ENCODE results near the gene MXD4.
A peak's percentile ranks its signal among the peaks of the same experiment; 100 is the strongest.
"Not testable (repeated sequence)": the region's sequence is repeated elsewhere in the genome, so short reads cannot be mapped to it uniquely, and the experiment has no call there.

MXD4 gene

DNA sequence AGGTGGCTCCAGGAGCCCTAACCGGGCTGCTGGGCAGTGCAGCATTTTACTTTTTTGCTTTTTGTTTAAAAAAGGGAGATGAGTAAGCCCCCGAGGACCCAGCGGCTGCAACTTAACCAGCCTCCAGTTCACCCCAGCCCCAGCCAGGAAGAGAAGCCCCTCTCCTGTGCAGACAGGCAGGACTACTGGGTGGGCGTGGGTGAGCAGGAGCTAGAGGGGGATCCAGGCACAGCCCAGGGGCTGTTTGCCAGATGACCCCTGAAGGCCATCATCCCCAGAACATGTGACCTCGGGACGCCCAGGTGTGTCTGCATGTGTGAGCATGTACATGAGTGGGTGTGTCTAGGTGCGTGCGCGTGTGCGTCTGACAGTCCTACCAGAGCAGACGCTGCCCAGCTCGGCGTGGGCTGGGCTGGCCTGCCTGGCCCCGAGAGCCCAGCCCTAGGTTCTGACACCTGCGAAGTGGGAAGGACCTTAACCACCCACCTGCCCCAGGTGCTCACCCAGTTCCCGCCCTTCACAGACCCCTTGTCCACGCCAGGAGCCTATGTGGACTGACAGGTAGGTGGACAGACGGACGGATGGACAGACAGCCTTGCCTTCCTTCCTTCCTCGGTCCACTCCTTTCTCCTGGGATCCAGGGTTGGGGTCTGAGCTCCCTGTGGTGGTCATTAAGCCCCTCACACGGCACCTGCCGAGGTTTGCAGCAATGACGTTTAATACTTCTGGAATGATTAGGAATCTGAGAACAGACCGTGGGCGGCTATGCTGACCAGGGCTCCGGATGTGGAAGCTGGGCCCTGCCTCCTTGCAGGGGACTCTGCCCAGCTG, 12.2 kb downstream of the MXD4 start:
- no peak for DNase-seq

DNA sequence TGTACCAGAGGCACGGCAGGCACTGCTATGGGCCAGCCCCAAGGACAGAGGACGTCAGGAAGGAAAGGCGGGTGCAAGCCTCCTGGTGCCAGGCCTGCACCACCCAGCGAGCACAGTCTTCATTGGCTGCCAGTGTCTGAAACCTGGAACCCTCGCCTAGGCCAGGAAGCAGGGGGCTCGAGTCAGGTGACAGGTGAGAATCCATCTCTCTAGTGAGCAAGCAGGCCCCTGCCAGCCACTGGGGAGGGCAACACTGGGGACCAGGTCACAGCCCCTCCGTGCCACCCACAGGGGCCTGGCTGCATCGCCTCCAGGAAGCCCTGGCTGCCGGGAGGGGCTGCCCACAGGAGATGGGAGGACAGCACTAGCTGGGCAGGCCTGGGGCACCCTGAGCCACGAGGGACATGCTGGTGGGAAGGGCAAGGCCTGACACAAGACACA, 13.1 kb downstream of the MXD4 start:
- no peak for DNase-seq

DNA sequence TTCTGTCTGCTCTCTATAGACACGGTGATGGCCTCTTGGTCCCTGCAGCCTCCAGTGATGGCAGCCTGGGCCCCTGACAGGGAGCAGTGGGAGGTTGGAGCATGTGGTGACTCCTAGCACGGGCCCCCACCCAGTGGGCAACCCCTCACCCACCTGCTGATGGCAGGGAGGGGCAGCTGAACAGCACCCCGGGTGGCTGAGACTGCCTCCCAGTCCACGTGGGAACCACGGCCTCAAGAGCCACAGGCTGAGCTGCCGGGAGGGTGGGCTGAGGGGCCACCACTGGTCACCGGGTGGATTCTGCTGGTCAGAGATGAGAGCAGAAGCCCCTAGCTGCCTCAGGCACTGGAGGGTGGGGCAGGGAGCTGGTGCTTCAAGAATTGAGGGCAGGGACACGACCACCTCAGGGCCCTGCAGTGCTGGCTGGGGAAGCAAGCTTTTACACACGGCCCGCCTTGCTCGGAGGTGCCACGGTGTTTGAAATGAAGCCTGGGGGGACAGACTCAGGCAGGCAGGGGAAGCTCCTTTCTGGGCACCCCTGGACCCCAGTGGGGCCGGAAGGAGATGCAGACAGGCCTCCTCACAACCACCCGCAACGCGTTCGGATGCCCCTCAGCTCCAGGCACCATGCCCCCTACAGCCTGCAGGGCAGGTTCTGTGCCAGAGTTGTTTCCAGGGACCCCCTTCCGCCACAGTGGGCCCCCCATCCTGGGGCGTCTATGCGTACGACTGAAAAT, 13.7 kb downstream of the MXD4 start:
- no peak for DNase-seq

DNA sequence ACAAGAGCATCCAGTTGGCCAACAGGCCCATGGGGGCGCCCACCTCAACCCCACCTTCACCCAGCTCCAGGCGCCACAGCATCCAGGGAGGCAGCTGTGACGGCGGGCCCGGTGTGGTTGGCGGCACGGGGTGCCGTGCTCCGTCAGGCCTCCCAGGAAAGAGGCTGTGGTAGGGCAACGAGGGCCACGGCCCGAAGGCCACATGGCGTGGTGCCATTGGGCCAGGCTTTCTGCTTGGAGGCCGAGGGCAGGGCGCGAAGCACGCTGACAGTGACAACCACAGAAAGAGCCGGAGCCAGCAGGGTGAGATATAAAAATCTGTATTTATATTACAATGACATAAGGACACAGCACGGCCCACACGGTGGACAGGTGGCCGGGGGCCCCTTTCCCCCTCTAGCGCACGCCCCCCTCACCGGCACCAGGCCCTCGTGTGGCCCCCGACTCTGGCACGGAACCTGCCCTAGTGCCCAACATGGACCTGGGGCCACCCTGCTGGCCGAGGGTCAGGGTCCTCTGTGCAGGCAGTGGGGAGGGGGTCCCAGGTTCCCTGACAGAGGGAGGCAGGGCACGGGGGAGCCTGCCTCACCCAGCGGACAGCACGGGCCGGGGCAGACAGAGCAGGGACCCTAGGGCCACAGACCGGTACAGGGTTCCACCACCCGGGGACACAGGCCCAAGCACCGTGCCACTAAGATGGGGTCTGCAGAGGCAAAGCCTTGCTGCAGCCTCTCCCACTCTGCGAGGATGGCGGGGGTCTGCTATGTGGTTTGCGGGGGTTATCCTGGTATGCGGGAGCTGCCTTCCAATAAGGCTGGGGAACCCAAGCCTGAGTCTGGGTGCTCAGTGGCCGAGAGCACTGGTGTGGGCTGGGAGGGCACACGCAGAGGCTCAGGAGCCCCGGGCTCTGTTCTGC, 14.5 kb downstream of the MXD4 start:
- no peak for DNase-seq

DNA sequence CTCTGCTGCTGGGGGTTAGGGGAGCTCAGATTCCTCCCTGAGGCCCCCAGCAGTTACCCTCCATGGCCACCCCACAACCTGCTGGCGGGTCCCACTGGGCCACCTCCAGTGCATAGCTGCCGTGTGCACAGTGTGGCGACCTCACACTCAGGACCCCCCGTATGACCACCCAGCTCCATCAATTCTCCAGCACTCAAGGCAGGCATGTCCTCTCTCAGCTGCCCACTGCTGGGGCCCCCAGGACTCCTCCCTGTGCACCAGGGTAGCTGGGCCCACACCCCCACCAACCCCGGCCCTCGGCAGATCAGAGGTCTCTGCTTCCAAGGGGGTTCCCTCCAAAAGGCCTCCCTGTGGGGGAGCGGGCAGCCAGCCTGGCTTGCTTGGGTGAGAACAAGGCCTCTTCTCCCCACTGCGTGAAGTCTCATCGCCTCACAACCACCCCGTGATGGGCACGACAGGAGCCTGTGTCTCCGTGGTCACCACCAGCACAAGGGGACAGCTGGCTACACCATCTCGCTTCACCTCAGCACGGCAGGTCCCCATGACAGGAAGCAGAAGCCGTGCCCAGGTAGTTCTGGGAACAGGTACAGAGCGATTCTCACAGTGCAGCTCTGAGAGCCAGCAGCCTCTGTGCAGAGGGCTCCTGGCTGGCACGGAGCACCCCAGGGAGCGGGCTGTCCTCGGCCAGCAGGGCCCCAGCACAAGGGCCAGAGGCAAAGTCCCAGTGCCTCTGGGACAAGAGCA, 15.4 kb downstream of the MXD4 start:
- no peak for DNase-seq

DNA sequence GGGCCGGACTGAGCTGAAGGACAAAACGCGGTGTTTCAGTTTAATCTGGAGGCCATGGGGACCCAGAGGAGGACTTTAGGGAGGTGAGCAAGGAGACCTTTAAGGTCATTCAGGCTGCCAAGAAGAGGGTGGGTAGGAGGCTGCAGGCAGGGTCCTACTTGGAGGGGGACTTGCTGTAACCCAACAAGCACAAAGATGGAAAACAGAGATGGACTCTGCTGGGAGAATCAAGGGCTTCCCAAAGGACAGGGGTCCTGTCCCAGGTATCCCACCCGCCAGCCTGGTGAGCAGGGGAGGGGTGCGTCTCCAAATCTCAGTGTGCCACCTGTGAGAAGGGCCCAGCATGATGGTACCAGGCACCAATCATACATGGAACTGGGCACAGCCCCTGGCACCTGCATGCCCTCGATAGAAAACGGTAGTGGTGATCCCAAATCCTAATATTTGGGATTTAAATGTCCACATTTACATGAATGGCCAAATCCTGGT, 16.1 kb downstream of the MXD4 start:
- no peak for DNase-seq

DNA sequence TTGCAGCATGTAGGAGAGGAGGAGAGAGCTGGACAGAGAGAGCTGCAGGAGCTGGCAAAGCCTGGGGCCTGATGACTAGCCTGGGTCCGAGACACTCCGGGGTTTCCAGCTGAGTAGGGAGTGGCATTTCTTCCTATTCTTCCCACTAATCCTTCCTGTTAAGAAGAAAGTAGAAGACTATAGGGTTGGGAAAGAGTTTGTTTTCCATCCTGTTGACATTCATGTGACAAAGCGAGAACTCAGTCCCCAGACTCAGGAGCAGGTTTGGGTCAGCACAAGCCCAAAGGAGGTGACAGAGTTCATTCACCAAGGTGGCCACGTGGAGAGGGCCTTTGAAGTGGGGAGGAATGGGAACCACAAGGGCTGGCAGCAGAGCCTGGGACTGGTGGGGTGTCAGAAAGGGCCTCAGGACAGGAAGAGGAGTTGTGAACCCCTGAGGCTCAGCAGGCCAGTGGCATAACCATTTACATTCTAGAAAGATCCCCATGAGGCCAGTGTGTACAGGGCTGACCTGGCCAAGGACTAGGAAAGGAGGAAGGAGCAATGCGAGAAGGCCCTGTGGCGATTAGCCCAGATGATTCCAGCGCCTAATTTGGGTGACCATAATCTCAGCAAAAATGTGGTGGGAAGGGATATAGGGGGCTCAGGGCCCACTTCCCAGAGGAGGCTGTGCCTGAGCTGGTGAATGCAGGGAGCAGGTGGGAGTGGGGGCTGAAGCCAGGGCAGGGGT, 16.7 kb downstream of the MXD4 start:
- no peak for DNase-seq

DNA sequence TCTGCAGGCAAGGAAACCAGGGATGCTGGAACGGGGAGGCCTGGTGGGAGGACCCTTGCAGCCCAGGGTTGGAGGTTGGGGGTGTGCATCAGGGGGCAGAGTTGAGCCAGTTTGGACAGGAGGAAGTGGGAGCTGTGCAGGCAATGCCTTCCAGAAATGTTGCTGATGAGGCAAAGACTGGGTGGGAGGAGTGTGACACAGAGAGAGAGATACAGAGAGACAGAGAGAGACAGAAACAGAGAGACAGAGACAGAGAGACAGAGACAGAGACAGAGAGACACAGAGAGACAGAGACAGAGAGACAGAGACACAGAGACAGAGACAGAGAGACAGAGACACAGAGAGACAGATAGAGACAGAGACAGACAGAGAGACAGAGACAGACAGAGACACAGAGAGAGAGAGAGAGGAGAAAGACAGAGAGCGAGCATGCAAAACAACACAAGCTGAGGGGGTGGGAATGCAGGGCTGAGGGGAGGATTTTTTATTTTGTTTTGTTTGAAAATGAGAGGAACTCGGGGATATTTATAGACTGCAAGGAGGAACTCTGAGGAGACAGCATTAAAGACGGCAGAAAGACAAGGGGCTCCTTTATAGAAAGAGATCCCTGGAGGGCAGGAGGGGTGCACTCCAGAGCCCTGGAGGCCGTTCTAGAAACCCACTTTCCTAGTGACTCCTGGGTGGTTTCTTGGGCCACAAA, 18.1 kb downstream of the MXD4 start:
- peak in 1 of 2 experiments; percentile 34 for DNase-seq

DNA sequence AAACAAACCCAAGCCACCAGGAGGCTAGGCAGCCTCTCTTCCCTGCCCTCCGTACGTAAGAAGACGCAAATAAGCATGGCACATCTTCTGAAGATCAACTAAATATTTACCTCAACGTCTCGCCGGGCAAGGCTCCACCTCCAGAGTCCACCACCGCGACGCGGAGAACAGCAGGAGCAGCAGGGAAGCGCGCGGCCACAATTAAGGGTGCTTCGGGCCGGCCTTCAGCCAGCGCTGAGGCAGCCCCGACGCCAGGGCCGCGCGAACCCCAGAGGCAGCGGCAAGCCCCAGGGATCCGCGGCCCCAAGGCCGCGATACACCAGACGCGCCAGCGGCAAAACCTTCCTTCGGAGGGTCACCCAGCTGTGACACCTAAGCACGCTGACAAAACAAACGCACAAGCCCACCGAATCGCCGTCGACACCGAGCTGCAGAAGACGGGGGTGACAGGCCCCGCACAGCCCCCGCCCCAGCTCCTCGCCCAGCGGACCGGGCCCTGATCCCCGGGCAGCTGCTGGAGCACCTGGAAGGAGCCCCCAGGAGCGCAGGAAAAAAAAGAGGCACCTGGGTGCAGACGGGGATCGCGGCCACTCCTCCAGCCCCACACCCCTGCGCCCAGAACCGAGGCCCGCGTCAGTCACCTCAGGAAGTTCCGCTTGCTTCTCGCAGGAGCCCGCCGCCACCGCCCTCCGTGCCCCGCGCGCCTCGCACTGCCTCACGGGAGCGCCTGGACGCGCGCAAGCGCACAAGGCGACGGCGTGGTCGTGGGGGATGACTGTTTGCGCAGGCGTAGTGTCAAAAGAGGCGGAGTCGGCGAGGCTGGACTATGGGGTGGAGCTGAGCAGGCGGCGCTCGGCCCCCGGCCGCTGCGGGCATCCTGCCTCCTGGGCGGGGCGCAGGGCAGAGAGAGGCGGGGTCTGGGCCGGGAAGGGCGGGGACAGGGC, 20.2 kb downstream of the MXD4 start, which contains the start of the genes HAUS3 and POLN:
Gene HAUS3, minus strand, starts transcription at position 712 of the 944 bp plus-strand sequence. CDS start 1,175 bp downstream, outside the sequence.
Gene POLN, minus strand, starts transcription at position 712 of the 944 bp plus-strand sequence. CDS start 12,890 bp downstream, outside the sequence.
- peak; percentile 97 to 99 for DNase-seq

DNA sequence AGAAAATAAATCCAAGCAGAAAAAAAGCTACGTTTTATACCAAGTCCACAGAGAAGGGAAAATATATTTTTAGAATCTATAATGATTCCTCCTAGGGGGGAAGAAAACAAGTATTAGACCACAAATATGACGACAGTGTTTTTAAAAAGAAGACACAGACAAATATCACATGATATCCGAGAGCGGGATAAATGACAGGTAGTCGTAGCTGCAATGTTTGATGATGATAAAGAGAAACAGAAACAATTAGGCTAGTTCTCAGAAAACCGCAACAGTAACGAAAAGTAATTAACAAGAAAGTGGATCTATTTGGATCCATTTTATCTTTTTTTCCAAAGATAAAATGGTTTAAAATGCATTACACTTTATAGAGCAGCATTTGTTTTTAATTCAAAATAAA, 20.9 kb downstream of the MXD4 start:
- no peak for DNase-seq

DNA sequence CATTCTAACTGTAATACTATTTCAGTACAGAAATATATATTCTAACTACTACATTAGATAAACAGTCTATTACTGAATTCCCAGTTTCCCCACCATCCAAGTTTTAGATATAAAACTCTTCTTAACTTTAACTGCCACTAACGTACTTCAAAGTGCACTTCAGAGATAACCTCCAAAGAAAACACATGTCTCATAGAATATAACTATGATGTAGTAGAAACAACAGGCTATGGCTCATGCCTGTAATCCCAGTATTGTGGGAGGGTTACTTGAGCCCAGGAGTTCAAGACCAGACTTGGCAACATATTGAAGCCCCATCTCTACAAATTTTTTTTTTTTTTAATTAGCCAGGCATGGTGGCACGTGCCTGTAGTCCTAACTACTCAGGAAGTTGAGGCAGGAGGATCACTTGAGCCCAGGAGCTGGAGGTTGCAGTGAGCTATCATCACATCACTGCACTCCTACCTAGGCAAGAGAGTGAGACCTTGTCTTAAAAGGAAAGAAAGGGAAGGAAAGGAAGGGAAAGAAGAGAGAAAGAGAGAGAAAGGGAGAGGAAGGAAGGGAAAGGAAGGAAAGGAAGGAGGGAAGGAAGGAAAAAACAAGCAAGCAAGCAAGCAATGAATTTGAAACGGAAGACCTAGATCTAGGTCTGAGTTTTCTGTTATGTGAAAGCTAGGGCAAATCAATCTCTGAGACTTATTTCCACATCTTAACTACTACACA, 24.8 kb downstream of the MXD4 start:
- DNase-seq, result no peak

DNA sequence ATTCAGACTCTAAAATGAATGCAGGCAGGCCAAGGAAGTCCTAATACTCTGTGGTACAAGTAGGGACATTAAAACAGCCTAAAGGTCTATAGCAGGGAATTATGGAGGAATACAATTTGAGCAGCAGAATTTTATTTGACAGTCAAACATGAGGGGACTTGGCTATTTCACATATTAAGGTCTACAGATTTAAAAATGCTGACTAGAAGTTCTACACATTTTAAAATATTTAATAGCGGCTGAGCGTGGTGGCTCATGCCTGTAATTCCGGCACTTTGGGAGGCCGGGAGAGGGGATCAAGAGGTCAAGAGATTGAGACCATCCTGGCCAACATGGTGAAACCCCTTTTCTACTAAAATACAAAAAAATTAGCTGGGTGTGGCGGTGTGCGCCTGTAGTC, 30.8 kb downstream of the MXD4 start:
- no peak for DNase-seq

DNA sequence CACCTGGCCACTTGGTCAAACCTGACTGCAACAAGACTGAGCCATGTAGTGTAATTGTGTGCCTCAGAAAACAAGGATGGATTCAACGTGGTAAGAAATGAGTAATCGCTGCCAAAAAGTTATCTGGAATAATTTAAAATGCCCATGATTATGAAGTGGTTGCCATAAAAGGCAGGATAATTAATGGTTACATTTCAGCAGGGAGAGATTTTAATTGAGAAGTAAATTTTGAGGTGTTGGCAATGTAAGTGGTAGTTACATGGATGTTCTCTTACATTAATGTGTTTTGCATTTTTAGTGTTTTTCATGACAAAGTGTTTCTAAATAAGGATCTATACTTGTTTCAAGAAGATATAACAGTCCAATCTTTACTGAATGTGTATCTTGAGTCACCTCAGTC, 35.6 kb downstream of the MXD4 start:
- DNase-seq, result peak in 1 of 2 experiments; percentile 23

DNA sequence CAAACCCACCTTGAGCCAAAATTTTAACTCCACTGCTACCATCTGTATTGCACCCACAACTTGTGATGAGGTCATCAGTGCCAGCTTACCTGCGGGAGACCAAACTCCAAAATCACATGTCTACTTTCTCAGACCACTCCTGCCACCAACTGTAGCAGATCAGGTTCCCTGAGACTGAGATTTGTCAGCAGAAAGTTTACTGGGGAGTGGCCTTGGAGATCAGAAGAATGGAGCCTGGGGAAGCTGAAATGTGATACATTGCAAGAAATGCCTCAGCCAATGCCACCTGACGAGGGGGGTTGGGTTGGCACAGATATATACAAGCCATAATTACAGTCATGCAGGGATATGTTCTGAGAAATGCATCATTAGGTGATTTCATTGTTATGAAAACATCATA, 39.1 kb downstream of the MXD4 start:
- DNase-seq, result no peak

DNA sequence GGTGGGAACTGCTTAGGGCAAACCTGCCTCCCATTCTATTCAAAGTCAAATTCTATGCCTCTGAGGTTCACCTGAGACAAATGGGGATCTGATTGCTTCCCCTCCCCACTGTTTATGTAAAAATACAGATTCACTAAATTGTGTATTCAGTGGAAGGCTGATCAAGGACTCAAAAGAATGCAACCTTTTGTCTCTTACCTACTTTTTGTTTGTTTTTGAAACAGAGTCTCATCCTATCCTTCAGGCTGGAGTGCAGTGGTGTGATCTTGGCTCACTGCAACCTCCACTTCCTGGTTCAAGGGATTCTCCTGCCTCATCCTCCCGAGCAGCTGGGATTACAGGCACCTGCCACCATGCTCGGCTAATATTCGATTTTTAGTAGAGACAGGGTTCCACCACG, 40.5 kb downstream of the MXD4 start:
- not testable (repeated sequence) for DNase-seq

DNA sequence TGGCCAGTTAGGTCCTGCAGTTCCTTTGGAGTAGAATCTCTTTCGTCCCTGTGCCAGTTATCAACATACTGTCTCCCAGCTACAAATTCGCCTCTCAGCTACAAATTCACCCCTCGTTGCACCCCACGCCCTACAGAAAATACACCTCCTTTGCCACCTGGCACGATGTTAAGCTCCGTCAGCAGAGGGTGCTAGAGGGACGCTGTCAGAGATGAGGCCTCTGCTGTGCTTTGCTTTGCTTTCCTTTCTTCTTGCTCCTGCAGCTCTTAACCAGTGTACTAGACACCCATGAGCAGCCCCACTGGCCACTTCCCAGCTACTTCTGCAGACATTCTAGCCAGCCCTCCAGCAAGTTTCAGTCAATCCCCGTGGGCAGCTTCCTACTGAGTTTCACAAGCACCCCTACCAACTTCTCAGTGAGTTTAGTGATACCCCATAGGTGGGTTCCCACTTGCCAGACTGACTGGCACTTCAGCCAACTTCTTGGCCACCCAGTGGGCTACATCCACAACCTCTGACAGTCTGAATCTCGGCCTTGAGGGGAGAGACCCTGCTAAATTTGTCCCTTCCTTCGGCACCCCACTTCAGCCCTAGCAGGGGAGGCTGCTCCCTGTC, 41.8 kb downstream of the MXD4 start:
- peak; percentile 74 to 75 for DNase-seq

DNA sequence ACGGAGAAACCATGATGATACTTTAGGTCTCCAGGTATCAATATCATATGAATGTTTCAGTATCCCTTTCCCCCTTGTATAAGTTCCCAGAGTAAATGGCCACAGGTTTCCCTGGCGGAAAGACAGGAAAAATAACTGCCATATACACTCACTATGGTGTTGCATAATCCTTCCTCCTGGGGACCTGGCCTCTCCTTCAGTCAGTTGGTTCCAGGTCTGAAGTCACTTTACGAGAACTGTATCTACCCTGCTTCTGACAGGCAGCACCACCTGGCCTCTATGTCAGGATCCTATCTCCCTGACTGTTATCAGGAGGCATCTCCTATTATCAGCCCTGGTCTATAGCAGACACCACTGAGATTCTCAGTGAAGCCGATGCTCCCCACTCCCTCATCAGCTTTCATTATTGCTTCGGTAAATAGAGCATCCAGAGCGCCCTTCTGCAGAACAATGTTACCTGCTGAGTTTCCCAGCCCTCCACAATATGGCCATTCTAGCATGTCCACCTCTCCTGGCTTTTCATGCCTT, 42.6 kb downstream of the MXD4 start:
- no peak for DNase-seq

DNA sequence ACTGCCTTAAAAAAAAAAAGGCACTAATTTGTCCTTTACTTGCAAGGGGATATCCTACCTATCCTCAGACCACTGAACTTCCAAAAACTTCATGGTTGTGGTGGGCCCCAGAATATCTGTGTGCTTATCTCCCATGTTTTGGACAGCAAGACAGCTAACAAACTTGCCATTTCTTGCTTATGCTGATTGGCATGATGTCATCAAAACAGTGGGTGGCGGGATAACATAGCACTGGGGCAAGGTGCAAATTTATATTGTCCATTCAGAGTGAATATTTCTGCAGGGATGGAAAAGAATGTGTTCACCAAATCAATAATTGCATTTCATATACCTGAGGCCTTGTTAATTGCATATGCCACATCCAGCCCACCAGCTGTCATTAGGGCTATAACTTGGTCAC, 43.5 kb downstream of the MXD4 start:
- DNase-seq, result no peak

Data from NCI-H2081 (cell line).